GM12878 (cell line): ENCODE results near the gene ZSCAN22. TPM values are rescaled to one million over a fixed set of nuclear protein-coding genes. Genes with fewer than 3 reads are reported as not detected.

Experiments used
- BMI1 ChIP-seq: fragments of 450-650 bp; IDR thresholded peaks from 2 replicates; pipeline ENCODE4 v1.6.1; 2016; ENCODE audit warnings: mild to moderate bottlenecking, moderate library complexity, borderline replicate concordance
- EZH2 ChIP-seq: IDR thresholded peaks from 2 replicates; pipeline ENCODE4 v1.6.1; 2012; ENCODE audit warnings: low read depth, mild to moderate bottlenecking, control low read depth, inconsistent platforms, low read length, borderline replicate concordance; ENCODE audit not compliant: control insufficient read depth
- GATAD2B ChIP-seq: fragments of 450-650 bp; conservative IDR thresholded peaks from 2 replicates; pipeline ENCODE4 v1.6.1; 2017; ENCODE audit warnings: low read depth, mild to moderate bottlenecking, moderate library complexity
- HDGF ChIP-seq: fragments of 450-650 bp; IDR thresholded peaks from 2 replicates; pipeline ENCODE4 v1.6.1; 2016; ENCODE audit warnings: antibody characterized with exemption
- IKZF1 ChIP-seq: fragments of 450-650 bp; conservative IDR thresholded peaks from 2 replicates; pipeline ENCODE4 v1.6.1; 2017; ENCODE audit warnings: antibody characterized with exemption, mild to moderate bottlenecking
- JUNB ChIP-seq: IDR thresholded peaks from 2 replicates; pipeline ENCODE4 v1.6.1; 2016; ENCODE audit warnings: antibody characterized with exemption, mild to moderate bottlenecking
- KAT2A ChIP-seq: conservative IDR thresholded peaks from 2 replicates; pipeline ENCODE4 v1.6.1; 2011; ENCODE audit warnings: low read depth, low read length; ENCODE audit not compliant: control insufficient read depth
- KLF5 ChIP-seq: fragments of 450-650 bp; IDR thresholded peaks from 2 replicates; pipeline ENCODE4 v1.6.1; 2014; ENCODE audit warnings: mild to moderate bottlenecking; ENCODE audit not compliant: partially characterized antibody
- MEF2B ChIP-seq: fragments of 450-650 bp; IDR thresholded peaks from 2 replicates; pipeline ENCODE4 v1.6.1; 2018; ENCODE audit warnings: mild to moderate bottlenecking, moderate library complexity; ENCODE audit not compliant: partially characterized antibody, poor library complexity, severe bottlenecking
- POLR2AphosphoS2 ChIP-seq: IDR thresholded peaks from 2 replicates; pipeline ENCODE4 v1.6.1; 2011; ENCODE audit warnings: low read depth, mild to moderate bottlenecking, low read length, improper control_type of control experiment, moderate library complexity
- RAD51 ChIP-seq: fragments of 450-650 bp; IDR thresholded peaks from 2 replicates; pipeline ENCODE4 v1.6.1; 2016; ENCODE audit warnings: moderate library complexity, mild to moderate bottlenecking, inconsistent platforms
- RCOR1 ChIP-seq: conservative IDR thresholded peaks from 2 replicates; pipeline ENCODE4 v1.6.1; 2012; ENCODE audit warnings: low read depth, low read length, improper control_type of control experiment
- RELA ChIP-seq: fragments of 450-650 bp; IDR thresholded peaks from 2 replicates; pipeline ENCODE4 v1.8.0; 2014; ENCODE audit warnings: borderline replicate concordance; ENCODE audit not compliant: partially characterized antibody
- SMAD1 ChIP-seq: fragments of 450-650 bp; IDR thresholded peaks from 2 replicates; pipeline ENCODE4 v1.6.1; 2018; ENCODE audit warnings: mild to moderate bottlenecking, low read depth; ENCODE audit not compliant: partially characterized antibody
- SP1 ChIP-seq: IDR thresholded peaks from one replicate; pipeline ENCODE4 v1.6.1; 2011; ENCODE audit warnings: low read depth, low read length
- SPI1 ChIP-seq: IDR thresholded peaks from 2 replicates; pipeline ENCODE4 v1.6.1; 2011; ENCODE audit warnings: low read depth, mild to moderate bottlenecking, low read length, moderate library complexity, borderline replicate concordance; ENCODE audit not compliant: insufficient read depth
- TCF7 ChIP-seq: IDR thresholded peaks from 2 replicates; pipeline ENCODE4 v1.6.1; 2014; ENCODE audit warnings: antibody characterized with exemption, borderline replicate concordance
- YBX1 ChIP-seq: fragments of 450-650 bp; IDR thresholded peaks from 2 replicates; pipeline ENCODE4 v1.6.1; 2016; ENCODE audit warnings: antibody characterized with exemption
- ZNF622 ChIP-seq: fragments of 450-650 bp; IDR thresholded peaks from 2 replicates; pipeline ENCODE4 v1.6.1; 2017; ENCODE audit warnings: mild to moderate bottlenecking, inconsistent platforms
- polyA plus RNA-seq, 11 experiments: library from polyadenylated mRNA; depleted of rRNA in 4 of 11; unstranded in 6 of 11; stranded (reverse) in 5 of 11; fragments of >200 nt; fragmentation: Nextera tagmentation in 4 of 11; fragmentation: Illumina TruSeq in 1 of 11; extraction: Ambion mirVana in 4 of 11; extraction: Trizol in 1 of 11; gene quantifications; 1 replicate in 1 of 11; 2 replicates in 10 of 11; pipeline versions ENCODE4 v1.2.1 to v1.2.3, GENCODE V29; 2011 to 2016; ENCODE audit warnings: inconsistent platforms in 2 of 11, missing spikeins in 2 of 11, low read depth in 1 of 11
- total RNA-seq, 4 experiments: library from RNA; depleted of rRNA in 3 of 4; stranded (reverse); fragments of >200 nt in 3 of 4; fragmentation: Illumina TruSeq in 1 of 4; extraction: Trizol in 1 of 4; gene quantifications; 2 replicates each; pipeline versions ENCODE4 v1.2.1 to v1.2.3, GENCODE V29; 2013 to 2021
- TF ChIP-seq, protein P1 (sequence below): fragments of 450-650 bp; IDR thresholded peaks from 2 replicates; pipeline ENCODE4 v1.6.1; 2016; ENCODE audit warnings: mild to moderate bottlenecking
- TF ChIP-seq, protein P2 (sequence below): IDR thresholded peaks from 2 replicates; pipeline ENCODE4 v1.6.1; 2011; ENCODE audit warnings: low read depth, mild to moderate bottlenecking, low read length, moderate library complexity, borderline replicate concordance; ENCODE audit errors: extremely low read depth
- TF ChIP-seq, protein P3 (sequence below): IDR thresholded peaks from 2 replicates; pipeline ENCODE4 v1.6.1; 2012; ENCODE audit warnings: low read length, inconsistent platforms
- TF ChIP-seq, protein P4 (sequence below): fragments of 450-650 bp; IDR thresholded peaks from 2 replicates; pipeline ENCODE4 v1.6.1; 2017; ENCODE audit warnings: low read depth, mild to moderate bottlenecking, moderate library complexity

Gene ZSCAN22
- total and polyA plus RNA-seq, 10 of the 15 experiments (the other 5 are each of a cell fraction or from before 2014, with no cell fraction given) = 0.49 to 3.9 (median 2.6) TPM

DNA sequence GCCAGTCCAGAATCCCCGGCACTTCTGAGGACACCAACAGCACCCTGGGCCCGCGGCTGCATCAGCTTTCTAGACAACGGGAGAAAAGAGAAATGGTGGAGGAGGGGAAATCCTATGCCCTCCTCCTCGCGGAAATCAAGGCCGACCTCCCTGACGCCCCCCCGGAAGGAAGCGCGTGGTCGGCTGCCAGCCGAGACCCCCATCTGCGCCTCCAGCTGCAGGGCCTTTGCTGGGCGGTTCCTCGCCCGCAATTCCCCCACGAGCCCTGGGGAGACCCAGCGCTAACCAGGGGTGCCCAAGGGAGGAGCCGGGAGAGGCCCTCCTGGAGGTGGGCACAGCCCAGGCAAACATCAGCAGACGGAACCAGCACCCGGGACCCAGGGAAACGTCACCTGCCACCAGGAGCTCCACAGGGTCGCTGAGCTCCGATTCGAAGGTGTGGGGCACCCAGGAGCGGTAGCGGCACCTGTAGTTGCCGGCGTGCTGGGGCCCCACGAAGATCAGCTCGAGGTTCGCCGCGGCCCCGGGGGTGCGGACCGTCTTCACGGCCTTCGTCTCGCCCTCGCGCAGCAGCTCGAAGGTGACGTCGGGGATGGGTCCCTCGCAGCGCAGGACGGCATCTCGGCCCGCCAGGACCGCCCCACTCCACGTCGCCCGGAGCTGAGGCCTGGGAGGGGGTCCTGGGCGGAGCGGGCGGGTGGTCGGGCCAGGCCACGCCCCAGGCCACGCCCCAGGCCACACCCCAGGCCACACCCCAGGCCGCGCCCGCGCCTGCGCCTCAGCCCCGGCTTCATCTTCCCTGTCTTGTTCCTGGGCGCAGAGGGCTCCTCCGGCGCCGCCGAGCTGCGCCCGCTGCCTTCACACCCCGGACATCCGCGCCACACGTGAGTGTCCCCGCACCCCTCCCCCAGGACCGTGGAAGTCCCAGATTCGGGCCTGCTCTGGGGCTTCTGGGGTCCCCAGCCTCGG lies 20.5 kb downstream of the ZSCAN22 start (continued):
- TF ChIP-seq IKZF1 (peak; percentile 96), RCOR1 (no peak), RAD51 (no peak), TCF7 (no peak), YBX1 (no peak), KAT2A (no peak), JUNB (no peak), BMI1 (no peak), POLR2AphosphoS2 (no peak; the same call in 1 of the 2 replicates), MEF2B (peak; percentile 25), RELA (no peak), SMAD1 (no peak), SPI1 (no peak), GATAD2B (peak; percentile 79), EZH2 (no peak), KLF5 (no peak), SP1 (peak; percentile 62), ZNF622 (no peak), HDGF (peak; percentile 51; the same call in 1 of the 2 replicates)
- TF ChIP-seq, protein P1, sequence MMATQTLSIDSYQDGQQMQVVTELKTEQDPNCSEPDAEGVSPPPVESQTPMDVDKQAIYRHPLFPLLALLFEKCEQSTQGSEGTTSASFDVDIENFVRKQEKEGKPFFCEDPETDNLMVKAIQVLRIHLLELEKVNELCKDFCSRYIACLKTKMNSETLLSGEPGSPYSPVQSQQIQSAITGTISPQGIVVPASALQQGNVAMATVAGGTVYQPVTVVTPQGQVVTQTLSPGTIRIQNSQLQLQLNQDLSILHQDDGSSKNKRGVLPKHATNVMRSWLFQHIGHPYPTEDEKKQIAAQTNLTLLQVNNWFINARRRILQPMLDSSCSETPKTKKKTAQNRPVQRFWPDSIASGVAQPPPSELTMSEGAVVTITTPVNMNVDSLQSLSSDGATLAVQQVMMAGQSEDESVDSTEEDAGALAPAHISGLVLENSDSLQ = 0 out of 2 replicates have a peak, but pooled peaks have one; percentile 13
- TF ChIP-seq, protein P2, sequence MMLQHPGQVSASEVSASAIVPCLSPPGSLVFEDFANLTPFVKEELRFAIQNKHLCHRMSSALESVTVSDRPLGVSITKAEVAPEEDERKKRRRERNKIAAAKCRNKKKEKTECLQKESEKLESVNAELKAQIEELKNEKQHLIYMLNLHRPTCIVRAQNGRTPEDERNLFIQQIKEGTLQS = no peak
- TF ChIP-seq, protein P3, sequence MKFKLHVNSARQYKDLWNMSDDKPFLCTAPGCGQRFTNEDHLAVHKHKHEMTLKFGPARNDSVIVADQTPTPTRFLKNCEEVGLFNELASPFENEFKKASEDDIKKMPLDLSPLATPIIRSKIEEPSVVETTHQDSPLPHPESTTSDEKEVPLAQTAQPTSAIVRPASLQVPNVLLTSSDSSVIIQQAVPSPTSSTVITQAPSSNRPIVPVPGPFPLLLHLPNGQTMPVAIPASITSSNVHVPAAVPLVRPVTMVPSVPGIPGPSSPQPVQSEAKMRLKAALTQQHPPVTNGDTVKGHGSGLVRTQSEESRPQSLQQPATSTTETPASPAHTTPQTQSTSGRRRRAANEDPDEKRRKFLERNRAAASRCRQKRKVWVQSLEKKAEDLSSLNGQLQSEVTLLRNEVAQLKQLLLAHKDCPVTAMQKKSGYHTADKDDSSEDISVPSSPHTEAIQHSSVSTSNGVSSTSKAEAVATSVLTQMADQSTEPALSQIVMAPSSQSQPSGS = no peak
- TF ChIP-seq, protein P4, sequence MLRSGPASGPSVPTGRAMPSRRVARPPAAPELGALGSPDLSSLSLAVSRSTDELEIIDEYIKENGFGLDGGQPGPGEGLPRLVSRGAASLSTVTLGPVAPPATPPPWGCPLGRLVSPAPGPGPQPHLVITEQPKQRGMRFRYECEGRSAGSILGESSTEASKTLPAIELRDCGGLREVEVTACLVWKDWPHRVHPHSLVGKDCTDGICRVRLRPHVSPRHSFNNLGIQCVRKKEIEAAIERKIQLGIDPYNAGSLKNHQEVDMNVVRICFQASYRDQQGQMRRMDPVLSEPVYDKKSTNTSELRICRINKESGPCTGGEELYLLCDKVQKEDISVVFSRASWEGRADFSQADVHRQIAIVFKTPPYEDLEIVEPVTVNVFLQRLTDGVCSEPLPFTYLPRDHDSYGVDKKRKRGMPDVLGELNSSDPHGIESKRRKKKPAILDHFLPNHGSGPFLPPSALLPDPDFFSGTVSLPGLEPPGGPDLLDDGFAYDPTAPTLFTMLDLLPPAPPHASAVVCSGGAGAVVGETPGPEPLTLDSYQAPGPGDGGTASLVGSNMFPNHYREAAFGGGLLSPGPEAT = no peak
